GM06990 (cell line): Measurements from ENCODE around the gene EXD3.
A peak's percentile ranks its signal among the peaks of the same experiment; 100 is the strongest.

Source experiments
- DNase-seq: peaks from one replicate; pipeline ENCODE4 v3.0.0-alpha.2; 2011; ENCODE audit not compliant: insufficient read length; ENCODE audit errors: extremely low read depth
- H3K27me3 ChIP-seq: replicated peaks from 2 replicates; pipeline ENCODE4 v1.6.0; 2011; ENCODE audit warnings: low read length; ENCODE audit not compliant: control insufficient read depth, insufficient read depth
- H3K36me3 ChIP-seq: 2 replicates; pipeline ENCODE4 v1.5.1; 2011; ENCODE audit warnings: low read length; ENCODE audit not compliant: control insufficient read depth, insufficient read depth
- H3K4me3 ChIP-seq: replicated peaks from 2 replicates; pipeline ENCODE4 v1.5.1; 2011; ENCODE audit warnings: low read depth, mild to moderate bottlenecking, control low read depth, low read length
- TF ChIP-seq, protein P1 (sequence below): IDR thresholded peaks from 2 replicates; pipeline ENCODE4 v1.5.1; 2011; ENCODE audit warnings: low read length, control low read depth, mild to moderate bottlenecking, inconsistent platforms; ENCODE audit not compliant: insufficient read depth, poor library complexity, severe bottlenecking

EXD3 gene

DNA sequence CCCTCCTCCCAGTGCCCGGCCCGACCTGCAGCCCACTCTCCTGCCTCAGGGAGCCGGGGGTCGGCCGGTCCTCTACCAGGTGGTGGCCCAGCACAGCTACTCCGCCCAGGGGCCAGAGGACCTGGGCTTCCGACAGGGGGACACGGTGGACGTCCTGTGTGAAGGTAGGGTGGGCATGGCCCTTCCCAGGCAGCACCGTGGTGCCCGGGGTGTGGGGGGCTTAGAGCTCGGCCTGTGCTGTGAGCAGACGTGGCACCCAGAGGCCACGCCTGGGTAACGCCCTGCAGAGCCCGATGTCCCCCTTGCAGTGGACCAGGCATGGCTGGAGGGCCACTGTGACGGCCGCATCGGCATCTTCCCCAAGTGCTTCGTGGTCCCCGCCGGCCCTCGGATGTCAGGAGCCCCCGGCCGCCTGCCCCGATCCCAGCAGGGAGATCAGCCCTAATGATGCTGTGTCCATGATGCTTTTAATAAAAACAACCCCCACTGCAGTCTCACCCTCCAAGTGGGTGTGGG is 11.0 kb upstream of the EXD3 start:
- Histone ChIP-seq H3K4me3 (no peak overlapping the region), H3K36me3 (no peaks in the 10 kb centered on the region)
- DNase-seq, result no peak

GRCh38 chr9:137433349-137433915 is 10.5 kb upstream of the EXD3 start:
- H3K4me3 ChIP-seq, result no peak overlapping the region
- TF ChIP-seq, protein P1, sequence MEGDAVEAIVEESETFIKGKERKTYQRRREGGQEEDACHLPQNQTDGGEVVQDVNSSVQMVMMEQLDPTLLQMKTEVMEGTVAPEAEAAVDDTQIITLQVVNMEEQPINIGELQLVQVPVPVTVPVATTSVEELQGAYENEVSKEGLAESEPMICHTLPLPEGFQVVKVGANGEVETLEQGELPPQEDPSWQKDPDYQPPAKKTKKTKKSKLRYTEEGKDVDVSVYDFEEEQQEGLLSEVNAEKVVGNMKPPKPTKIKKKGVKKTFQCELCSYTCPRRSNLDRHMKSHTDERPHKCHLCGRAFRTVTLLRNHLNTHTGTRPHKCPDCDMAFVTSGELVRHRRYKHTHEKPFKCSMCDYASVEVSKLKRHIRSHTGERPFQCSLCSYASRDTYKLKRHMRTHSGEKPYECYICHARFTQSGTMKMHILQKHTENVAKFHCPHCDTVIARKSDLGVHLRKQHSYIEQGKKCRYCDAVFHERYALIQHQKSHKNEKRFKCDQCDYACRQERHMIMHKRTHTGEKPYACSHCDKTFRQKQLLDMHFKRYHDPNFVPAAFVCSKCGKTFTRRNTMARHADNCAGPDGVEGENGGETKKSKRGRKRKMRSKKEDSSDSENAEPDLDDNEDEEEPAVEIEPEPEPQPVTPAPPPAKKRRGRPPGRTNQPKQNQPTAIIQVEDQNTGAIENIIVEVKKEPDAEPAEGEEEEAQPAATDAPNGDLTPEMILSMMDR, result no peak
- no peak for DNase-seq
- H3K27me3 ChIP-seq, result no peaks in the 10 kb centered on the region; the same call in 1 of the 2 replicates
- H3K36me3 ChIP-seq, result no peaks in the 10 kb centered on the region

More for the DNA sequence above, 11.0 kb upstream of the EXD3 start:
- TF ChIP-seq, protein P1, result no peak
- no peaks in the 10 kb centered on the region; the same call in 1 of the 2 replicates for H3K27me3 ChIP-seq

DNA sequence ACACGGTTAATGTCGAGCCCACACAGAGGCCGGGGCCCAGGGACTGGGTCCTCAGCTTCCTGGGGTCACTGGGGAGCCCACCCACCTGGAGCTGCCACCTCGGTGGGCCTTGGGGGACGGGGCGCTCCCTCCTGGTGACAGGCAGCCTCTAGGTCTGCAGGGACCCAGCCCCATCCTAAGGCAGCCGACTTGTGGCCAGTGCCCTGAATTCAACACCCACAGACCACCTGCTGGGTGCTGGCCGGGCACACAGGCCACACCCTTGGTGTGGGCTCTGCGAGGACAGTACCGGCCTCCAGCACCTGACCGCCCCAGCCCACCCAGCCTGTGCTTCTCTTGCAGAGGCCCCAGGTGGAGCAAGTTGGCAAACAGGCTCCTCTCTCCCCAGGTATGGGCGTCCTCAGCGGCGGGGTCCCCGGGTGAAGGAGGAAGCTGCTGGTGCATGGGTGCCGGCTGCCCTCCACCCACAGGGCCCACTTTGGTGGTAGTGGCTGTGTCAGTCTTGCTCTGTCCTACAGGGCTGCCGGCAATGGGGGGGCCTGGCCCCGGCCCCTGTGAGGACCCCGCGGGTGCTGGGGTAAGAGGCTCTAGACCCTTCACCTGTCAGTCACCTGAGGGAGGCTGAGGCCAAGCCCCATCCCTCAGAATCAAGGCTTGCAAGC is 9.9 kb upstream of the EXD3 start:
- Histone ChIP-seq H3K36me3 (no peaks in the 10 kb centered on the region), H3K4me3 (no peak overlapping the region), H3K27me3 (no peaks in the 10 kb centered on the region; the same call in 1 of the 2 replicates)
- DNase-seq, result no peak
- TF ChIP-seq, protein P1, result no peak

- no peak overlapping the region for H3K4me3 ChIP-seq
- H3K27me3 ChIP-seq, result no peaks in the 10 kb centered on the region; the same call in 1 of the 2 replicates
- no peaks in the 10 kb centered on the region for H3K36me3 ChIP-seq
- peak; percentile 6 for DNase-seq
- TF ChIP-seq, protein P1, result no peak
Observed at GRCh38 chr9:137431416-137431931, 8.5 kb upstream of the EXD3 start.

- Histone ChIP-seq H3K27me3 (no peaks in the 10 kb centered on the region; the same call in 1 of the 2 replicates), H3K4me3 (no peak overlapping the region), H3K36me3 (no peaks in the 10 kb centered on the region)
- TF ChIP-seq, protein P1, result no peak
- peak; percentile 14 for DNase-seq
Observed at GRCh38 chr9:137430723-137431415, 7.9 kb upstream of the EXD3 start.
